Measurements from ENCODE around the gene PNCK. TPM values are rescaled to one million over a fixed set of nuclear protein-coding genes. Genes with fewer than 3 reads are reported as not detected.

The PNCK gene
- total and polyA plus RNA-seq, 2 of the 13 experiments (the other 11 are each of a cell fraction or from before 2014, with no cell fraction given), result 33.1 TPM; not detected in 1

- TF ChIP-seq SOX13 (IDR thresholded peaks at IDR 0.05), result no peak
- TF ChIP-seq SOX13 (CRISPR knock-in tag; conservative IDR thresholded peaks at IDR 0.05 in 1 of 2, IDR thresholded peaks at IDR 0.05 in 1 of 2), result peak in 1 of 2 experiments; percentile 61; a peak in 2 of 4 replicates
- TF ChIP-seq TIGD3 (CRISPR knock-in tag; IDR thresholded peaks at IDR 0.05; ENCODE audit: borderline replicate concordance), result no peak
- no peak for TF ChIP-seq ZNF160 (CRISPR knock-in tag; IDR thresholded peaks at IDR 0.05)
- peak; percentile 32; the same call in 1 of the 2 replicates for TF ChIP-seq ZNF430 (CRISPR knock-in tag; IDR thresholded peaks at IDR 0.05)
- no peak for TF ChIP-seq IRF1 (CRISPR knock-in tag; IDR thresholded peaks at IDR 0.05; ENCODE audit: low read depth)
- no peak for TF ChIP-seq ATF6 (CRISPR knock-in tag; conservative IDR thresholded peaks at IDR 0.05)
- TF ChIP-seq ZSCAN20 (CRISPR knock-in tag; IDR thresholded peaks at IDR 0.05; ENCODE audit: borderline replicate concordance), result no peak
- peak; percentile 95 for TF ChIP-seq ZNF746 (CRISPR knock-in tag; IDR thresholded peaks at IDR 0.05)
- no peak for TF ChIP-seq ZNF280B (CRISPR knock-in tag; IDR thresholded peaks at IDR 0.05; ENCODE audit: borderline replicate concordance)
- TF ChIP-seq ELF3 (CRISPR knock-in tag; IDR thresholded peaks at IDR 0.05), result no peak
- TF ChIP-seq LRRFIP1 (CRISPR knock-in tag; conservative IDR thresholded peaks at IDR 0.05), result no peak
- TF ChIP-seq ZNF496 (CRISPR knock-in tag; IDR thresholded peaks at IDR 0.05; ENCODE audit: insufficient replicate concordance), result no peak
- TF ChIP-seq ZNF558 (CRISPR knock-in tag; IDR thresholded peaks at IDR 0.05; ENCODE audit: borderline replicate concordance), result no peak
- peak; percentile 91 for TF ChIP-seq AFF4 (CRISPR knock-in tag; IDR thresholded peaks at IDR 0.05)
- peak; percentile 95 for TF ChIP-seq MED13 (CRISPR knock-in tag; IDR thresholded peaks at IDR 0.05)
Measured at GRCh38 chrX:153623310-153624029, 50.1 kb downstream of the PNCK start (continued).

All from HepG2 (cell line).